Ishikawa (cell line): ENCODE results near the gene PACSIN1.

Experiments
- REST ChIP-seq: IDR thresholded peaks from 2 replicates; pipeline ENCODE4 v1.6.1; 2012; ENCODE audit warnings: low read depth, mild to moderate bottlenecking
- TAF1 ChIP-seq: IDR thresholded peaks from 2 replicates; pipeline ENCODE4 v1.6.1; 2012; ENCODE audit warnings: low read depth, mild to moderate bottlenecking
- TCF12 ChIP-seq: IDR thresholded peaks from 2 replicates; pipeline ENCODE4 v1.6.1; 2012; ENCODE audit warnings: low read depth

GRCh38 chr6:34447910-34448309, 18.0 kb upstream of the PACSIN1 start:
- TF ChIP-seq REST, result no peak
- TF ChIP-seq TAF1, result no peak
- no peak for TF ChIP-seq TCF12
